HG03097 (cell line): ENCODE results near the gene TMEM176A.

Source experiments
- ATAC-seq: cut with Tn5 transposase; IDR thresholded peaks from one replicate; pipeline ENCODE4 v1.9.1; 2021; ENCODE audit not compliant: unreplicated experiment, low FRiP score

TMEM176A gene

GRCh38 chr7:150845421-150845861, 44.9 kb downstream of the TMEM176A start:
- ATAC-seq = no peak

DNA sequence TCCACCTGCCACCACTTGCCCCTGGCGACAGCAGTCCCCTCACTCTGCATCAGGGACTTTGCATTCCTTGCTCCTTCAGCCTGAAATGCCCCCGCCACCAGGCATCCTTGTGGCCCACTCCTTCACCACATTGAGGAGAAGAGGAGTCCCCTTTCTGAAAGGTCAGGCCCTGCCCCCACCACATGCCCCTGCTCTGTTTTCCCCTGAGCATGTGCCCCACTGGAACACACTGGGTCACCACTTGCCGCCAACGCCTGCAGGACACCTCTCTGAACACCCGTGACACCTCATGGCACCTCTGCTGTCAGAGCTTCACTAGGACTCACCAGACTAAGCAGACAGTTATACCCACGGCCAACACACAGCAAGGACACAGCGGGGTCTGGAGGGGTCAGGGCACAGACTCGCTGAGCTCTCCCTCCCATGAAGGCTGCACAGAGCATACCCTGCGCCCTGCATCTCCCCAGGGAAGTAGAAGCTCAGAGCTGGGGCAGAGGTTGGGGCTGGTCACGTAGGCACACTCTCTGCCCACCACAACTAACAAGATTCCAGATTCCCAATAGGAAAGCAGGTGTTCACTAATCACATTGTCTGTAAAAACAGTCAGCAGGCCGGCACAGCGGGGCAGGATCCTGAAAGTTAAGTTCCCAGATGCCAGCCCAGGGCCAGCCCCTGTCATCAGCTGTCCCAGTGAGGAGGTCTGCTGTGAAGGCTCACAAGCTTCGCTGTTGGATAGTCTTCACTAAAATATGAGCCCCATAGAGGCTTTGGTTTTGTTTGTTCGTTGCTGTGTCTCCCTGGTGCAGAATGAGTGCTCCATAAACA, 45.9 kb downstream of the TMEM176A start:
- no peak for ATAC-seq

GRCh38 chr7:150847536-150847935, 47.0 kb downstream of the TMEM176A start:
- ATAC-seq = no peak

DNA sequence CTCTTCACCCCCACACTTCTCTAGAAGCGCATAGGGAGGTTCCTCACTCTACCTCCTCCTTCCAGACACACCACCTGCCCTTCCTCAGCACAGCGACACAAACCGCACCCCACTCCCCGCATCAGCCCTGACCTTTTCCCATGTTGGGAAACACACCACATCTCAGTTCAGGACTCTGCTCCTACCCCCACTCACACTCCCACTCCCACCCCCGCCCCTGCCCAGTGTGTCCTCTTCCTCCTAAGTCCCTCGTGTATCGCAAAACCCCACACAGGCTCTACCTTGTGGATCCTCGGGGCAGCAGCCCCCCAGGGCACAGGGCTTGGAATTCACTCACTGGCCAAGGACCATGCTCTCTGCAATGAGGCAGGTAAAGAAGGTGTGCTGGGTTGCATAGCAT, 47.5 kb downstream of the TMEM176A start:
- no peak for ATAC-seq

DNA sequence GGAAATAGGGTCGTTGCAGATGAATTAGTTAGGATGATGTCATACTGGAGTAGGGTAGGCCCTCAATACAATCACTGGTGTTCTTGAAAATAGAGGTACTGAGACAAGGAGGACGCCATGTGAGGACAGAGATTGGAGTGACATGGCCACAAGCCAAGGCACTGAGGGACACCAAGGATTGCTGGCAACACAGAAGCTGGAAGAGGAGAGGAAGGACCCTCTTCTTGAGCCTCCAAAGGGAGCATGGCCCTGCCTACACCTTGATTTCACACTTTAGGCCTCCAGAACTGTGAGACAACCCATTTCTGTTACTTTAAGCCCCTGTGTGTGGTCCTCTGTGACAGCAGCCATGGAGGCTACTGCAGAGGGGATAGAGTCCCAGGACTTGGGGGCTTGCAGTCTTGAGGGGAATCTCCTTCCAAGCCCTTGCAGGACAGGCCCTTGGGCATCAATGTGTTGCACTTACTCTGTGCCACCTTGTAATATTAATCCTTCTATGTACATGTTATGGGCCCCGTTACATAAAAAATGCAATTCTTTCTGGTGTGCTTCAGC, 48.1 kb downstream of the TMEM176A start:
- no peak for ATAC-seq

DNA sequence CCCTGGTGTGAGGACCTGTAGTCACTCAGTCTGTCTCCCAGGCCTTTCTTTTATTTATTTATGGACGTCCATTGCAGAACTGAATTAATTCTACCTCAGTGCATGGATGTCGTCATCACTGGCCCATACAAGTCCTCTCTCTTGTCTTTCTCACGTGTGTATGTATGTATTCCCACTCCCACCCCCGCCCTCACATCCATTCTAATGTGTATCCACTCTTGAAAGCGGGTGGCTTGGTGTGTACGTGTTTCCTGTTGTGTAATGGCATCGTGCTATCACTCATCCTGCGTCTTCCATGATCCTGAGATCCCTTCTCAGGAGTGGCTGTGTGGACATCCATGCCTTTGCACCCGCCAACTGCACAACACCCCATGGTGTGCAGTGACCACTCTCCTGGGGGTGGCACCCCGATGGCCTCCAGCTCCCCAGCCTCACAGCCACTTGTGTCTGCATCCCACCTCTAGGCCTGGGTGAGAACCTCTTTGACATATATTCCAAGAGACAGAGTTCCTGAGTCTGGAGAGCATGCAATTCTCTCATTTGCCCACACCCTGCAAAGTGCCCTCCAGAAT, 48.7 kb downstream of the TMEM176A start:
- ATAC-seq = no peak

DNA sequence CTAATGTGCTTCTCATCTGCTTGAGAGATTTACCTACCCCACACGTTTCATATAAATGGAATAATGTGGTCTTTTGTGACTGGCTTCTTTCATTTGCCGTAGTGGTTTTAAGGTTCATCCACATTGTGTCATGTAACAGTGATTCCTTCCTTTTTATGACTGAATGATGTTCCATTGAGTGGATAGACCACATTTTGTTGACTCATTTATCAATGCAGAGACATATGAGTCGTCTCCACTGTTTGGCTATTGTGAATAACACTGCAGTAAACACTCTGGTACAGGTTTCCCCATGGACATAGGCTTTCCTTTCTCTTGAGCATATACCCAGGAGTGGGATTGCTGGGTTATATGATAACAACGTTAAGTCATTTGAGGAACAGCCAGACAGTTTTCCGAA, 49.7 kb downstream of the TMEM176A start:
- no peak for ATAC-seq

DNA sequence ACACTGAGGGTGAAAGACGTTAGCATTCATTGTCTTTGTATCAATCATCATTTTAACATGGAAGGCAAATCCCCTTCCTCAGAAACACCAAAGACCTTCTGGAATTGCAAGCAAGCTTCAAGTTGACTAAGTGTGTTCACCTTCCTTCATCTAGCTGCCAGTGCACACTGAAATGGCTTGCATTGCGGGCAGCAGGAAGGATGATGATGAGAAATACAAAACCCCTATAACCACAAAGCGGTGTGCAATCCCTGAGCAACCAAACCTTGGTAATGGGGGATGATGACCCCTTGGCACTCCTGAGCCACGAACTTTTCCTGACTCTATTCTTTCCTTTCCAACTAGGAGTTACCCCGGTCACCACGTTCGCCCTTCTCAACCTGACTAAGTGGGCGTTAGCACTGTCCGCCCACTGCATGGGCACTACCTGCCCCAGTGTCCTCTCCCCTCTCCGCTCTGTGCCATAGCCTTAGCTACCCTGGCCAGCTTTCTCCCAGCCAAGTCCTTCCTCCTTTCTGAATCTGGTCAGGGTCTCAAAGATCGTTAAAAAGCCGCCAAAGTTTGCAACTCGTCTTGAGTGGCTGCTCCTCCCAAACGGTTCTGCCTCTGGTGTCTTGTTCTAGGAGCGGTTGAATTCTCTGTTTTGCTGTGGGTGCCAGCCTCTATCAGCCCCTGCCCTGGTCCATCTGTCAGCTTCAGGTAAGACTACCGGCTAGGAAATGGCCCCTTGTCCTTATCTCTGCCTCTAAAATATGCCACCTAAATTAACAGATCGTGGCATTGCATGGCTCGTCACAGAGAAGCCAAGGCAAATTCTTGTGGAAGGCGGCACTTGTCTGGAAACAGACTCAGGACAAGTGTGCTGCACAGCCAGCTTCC, 51.2 kb downstream of the TMEM176A start:
- ATAC-seq = no peak

DNA sequence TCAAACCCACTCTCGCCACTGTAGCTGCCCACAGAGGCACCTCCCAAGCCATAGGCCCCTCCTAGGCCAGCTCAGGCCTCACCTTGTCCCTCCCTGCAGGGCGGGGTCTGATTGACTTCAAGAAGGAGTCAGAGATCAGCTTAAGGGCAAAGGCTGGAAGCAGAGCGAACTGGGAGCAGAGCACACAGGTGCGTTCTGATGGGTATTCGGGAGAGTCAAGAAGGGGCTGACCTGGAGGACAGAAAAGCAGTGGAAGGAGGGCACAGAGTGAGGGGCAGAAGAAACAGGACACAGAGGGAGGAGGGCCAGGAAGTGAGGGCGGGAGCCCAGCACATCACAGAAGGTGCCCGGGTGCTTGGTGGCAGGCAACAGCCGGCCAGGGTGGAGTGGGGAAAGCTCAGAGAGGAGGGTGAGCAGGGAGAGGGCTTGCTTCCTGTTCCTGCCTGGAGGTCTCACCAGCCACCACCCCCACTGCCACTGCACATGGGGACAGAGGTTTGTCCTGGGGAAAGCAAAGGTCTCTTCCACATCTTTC, 51.9 kb downstream of the TMEM176A start, which contains the start of gene AOC1:
Gene AOC1, plus strand, starts transcription at position 147 of the 535 bp plus-strand sequence. CDS start 3,954 bp downstream, outside the sequence.
- no peak for ATAC-seq

DNA sequence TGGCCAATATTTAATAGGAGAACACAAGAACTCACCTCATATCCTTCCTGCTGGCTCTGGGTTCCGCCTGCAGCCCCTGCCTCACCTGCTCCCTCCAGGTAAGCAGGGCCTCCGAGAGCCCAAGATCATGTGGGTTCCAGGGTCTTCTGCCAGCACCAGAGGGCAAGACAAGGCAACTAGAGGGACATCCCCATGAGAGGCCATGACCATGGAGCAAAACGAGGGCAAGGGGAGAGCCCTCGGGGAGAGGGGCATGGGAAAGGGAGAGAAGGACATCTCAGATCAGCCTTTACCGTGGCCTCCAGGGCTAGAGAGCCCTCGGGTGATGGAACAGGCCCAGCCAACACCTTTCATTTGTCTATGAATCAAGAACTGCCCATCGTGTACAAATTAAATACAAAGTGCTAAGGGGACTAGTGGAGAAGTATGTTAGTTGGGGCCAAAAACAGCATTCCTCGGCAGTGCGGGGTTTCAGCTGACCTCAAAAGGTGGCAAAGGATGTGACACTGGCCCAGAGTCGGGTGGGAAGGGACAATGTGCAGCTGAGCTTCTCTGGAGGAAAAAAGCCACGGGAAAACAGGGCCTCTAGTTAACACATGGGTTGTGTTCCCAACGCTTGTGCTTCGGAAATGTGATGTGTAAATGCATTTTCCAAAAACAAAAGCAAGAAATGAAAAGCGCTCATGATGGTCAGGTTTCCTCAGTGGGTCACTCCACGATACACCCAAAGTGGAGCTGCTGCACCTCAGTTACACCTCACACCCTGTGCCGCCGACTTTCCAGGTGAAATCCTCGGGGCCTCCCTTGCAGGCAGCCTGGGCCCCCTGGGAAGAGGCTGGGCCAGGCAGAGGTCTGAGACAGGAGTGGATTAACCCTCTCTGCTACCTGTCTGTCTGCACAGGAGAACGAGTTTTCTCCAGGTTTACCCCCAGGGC, 53.8 kb downstream of the TMEM176A start:
- no peak for ATAC-seq
